H9 (cell line): Measurements from ENCODE around the gene SMIM32. TPM values are rescaled to one million over a fixed set of nuclear protein-coding genes. Genes with fewer than 3 reads are reported as not detected.

Source experiments
- DNase-seq: peaks from one replicate; pipeline ENCODE4 v3.0.0-alpha.2; 2017
- H2AFZ ChIP-seq: one replicate; pipeline ENCODE4 v1.6.1; 2013; ENCODE audit warnings: mild to moderate bottlenecking, low read length, control low read depth, moderate library complexity
- H2AK5ac ChIP-seq: 2 replicates; pipeline ENCODE4 v1.6.1; 2013; ENCODE audit warnings: low read length, control low read depth, mixed read lengths; ENCODE audit not compliant: insufficient read length
- H2BK120ac ChIP-seq: one replicate; pipeline ENCODE4 v1.6.1; 2013; ENCODE audit warnings: low read depth, mild to moderate bottlenecking, low read length, control low read depth, inconsistent platforms; ENCODE audit not compliant: poor library complexity, severe bottlenecking
- H2BK12ac ChIP-seq: 2 replicates; pipeline ENCODE4 v1.6.1; 2013; ENCODE audit warnings: low read length, control low read depth, mixed read lengths, low read depth; ENCODE audit not compliant: insufficient read length
- H2BK15ac ChIP-seq: 2 replicates; pipeline ENCODE4 v1.6.1; 2013; ENCODE audit warnings: low read depth, low read length, control low read depth
- H2BK20ac ChIP-seq: one replicate; pipeline ENCODE4 v1.6.1; 2013; ENCODE audit warnings: low read depth, mild to moderate bottlenecking, low read length, control low read depth, inconsistent platforms; ENCODE audit not compliant: poor library complexity, severe bottlenecking
- H2BK5ac ChIP-seq: 2 replicates; pipeline ENCODE4 v1.6.1; 2013; ENCODE audit warnings: low read length, control low read depth, mixed read lengths; ENCODE audit not compliant: insufficient read length
- H3K14ac ChIP-seq: 2 replicates; pipeline ENCODE4 v1.6.1; 2013; ENCODE audit warnings: low read length, control low read depth; ENCODE audit not compliant: insufficient read depth
- H3K18ac ChIP-seq: 2 replicates; pipeline ENCODE4 v1.6.1; 2013; ENCODE audit warnings: low read depth, mild to moderate bottlenecking, mixed read lengths, low read length, control low read depth; ENCODE audit not compliant: insufficient read length
- H3K23ac ChIP-seq: 2 replicates; pipeline ENCODE4 v1.6.1; 2013; ENCODE audit warnings: low read length, control low read depth, mixed read lengths, low read depth; ENCODE audit not compliant: insufficient read length
- H3K23me2 ChIP-seq: 2 replicates; pipeline ENCODE4 v1.6.1; 2013; ENCODE audit warnings: low read depth, mild to moderate bottlenecking, mixed read lengths, low read length, control low read depth; ENCODE audit not compliant: insufficient read length, poor library complexity, severe bottlenecking
- H3K27ac ChIP-seq: 2 replicates; pipeline ENCODE4 v1.5.1; 2013; ENCODE audit warnings: low read length, control low read depth, mixed read lengths, low read depth; ENCODE audit not compliant: insufficient read length
- H3K27me3 ChIP-seq: 2 replicates; pipeline ENCODE4 v1.6.1; 2013; ENCODE audit warnings: low read length, control low read depth, inconsistent platforms; ENCODE audit not compliant: insufficient read depth
- H3K4ac ChIP-seq: 2 replicates; pipeline ENCODE4 v1.6.1; 2013; ENCODE audit warnings: low read depth, mild to moderate bottlenecking, control low read depth, inconsistent platforms, low read length, moderate library complexity
- H3K4me1 ChIP-seq: 2 replicates; pipeline ENCODE4 v1.6.1; 2013; ENCODE audit warnings: low read length, control low read depth, inconsistent platforms; ENCODE audit not compliant: insufficient read depth
- H3K4me2 ChIP-seq: 2 replicates; pipeline ENCODE4 v1.6.1; 2013; ENCODE audit warnings: low read length, control low read depth, mixed read lengths; ENCODE audit not compliant: insufficient read length, insufficient read depth
- H3K56ac ChIP-seq: 2 replicates; pipeline ENCODE4 v1.6.1; 2013; ENCODE audit warnings: low read depth, mild to moderate bottlenecking, mixed read lengths, low read length, control low read depth; ENCODE audit not compliant: insufficient read length
- H3K79me1 ChIP-seq: 2 replicates; pipeline ENCODE4 v1.6.1; 2013; ENCODE audit warnings: low read depth, mild to moderate bottlenecking, moderate library complexity, low read length, control low read depth, inconsistent platforms; ENCODE audit not compliant: insufficient read depth, poor library complexity, severe bottlenecking
- H3K79me2 ChIP-seq: 2 replicates; pipeline ENCODE4 v1.6.1; 2013; ENCODE audit warnings: low read length, control low read depth, inconsistent platforms; ENCODE audit not compliant: insufficient read depth
- H3K9ac ChIP-seq: 2 replicates; pipeline ENCODE4 v1.6.1; 2013; ENCODE audit warnings: low read length, control low read depth, mixed read lengths; ENCODE audit not compliant: insufficient read length; ENCODE audit errors: extremely low read depth
- H3K9me3 ChIP-seq: one replicate; pipeline ENCODE4 v1.6.1; 2013; ENCODE audit warnings: low read depth, low read length, inconsistent platforms; ENCODE audit not compliant: control insufficient read depth
- H3T11ph ChIP-seq: one replicate; pipeline ENCODE4 v1.6.1; 2013; ENCODE audit warnings: mild to moderate bottlenecking, low read length, control low read depth, inconsistent platforms
- H4K20me1 ChIP-seq: one replicate; pipeline ENCODE4 v1.6.1; 2013; ENCODE audit not compliant: control insufficient read depth, insufficient read length, insufficient read depth
- H4K5ac ChIP-seq: 2 replicates; pipeline ENCODE4 v1.6.1; 2013; ENCODE audit warnings: low read depth, mild to moderate bottlenecking, mixed read lengths, low read length, control low read depth; ENCODE audit not compliant: insufficient read length
- H4K8ac ChIP-seq: replicated peaks from 2 replicates; pipeline ENCODE4 v1.6.1; 2013; ENCODE audit warnings: low read length, control low read depth, mixed read lengths, low read depth; ENCODE audit not compliant: insufficient read length
- H4K91ac ChIP-seq: 2 replicates; pipeline ENCODE4 v1.6.1; 2013; ENCODE audit warnings: low read depth, mild to moderate bottlenecking, moderate library complexity, mixed read lengths, low read length, control low read depth; ENCODE audit not compliant: insufficient read length
- H3K27ac Mint-ChIP-seq, 3 experiments: 2 replicates in 2 of 3; 3 replicates in 1 of 3; pipeline ENCODE4 v1.8.0; 2020 to 2021; ENCODE audit warnings: mixed read lengths in 3 of 3, mild to moderate bottlenecking in 1 of 3, moderate library complexity in 1 of 3
- H3K27me3 Mint-ChIP-seq: 2 replicates; pipeline ENCODE4 v1.8.0; 2021; ENCODE audit warnings: low read depth, mild to moderate bottlenecking, moderate library complexity, mixed read lengths
- H3K36me3 Mint-ChIP-seq, 3 experiments: 2 replicates in 2 of 3; 3 replicates in 1 of 3; pipeline ENCODE4 v1.8.0; 2020 to 2021; ENCODE audit warnings: low read depth in 3 of 3, mixed read lengths in 3 of 3; ENCODE audit not compliant: insufficient read depth in 1 of 3
- H3K4me1 Mint-ChIP-seq, 2 experiments: 2 replicates each; pipeline ENCODE4 v1.8.0; 2020; ENCODE audit warnings: mixed read lengths in 2 of 2
- H3K4me3 Mint-ChIP-seq, 2 experiments: 2 replicates in 1 of 2; 3 replicates in 1 of 2; pipeline ENCODE4 v1.8.0; 2020 to 2021; ENCODE audit warnings: mild to moderate bottlenecking in 2 of 2, mixed read lengths in 2 of 2, moderate library complexity in 1 of 2
- H3K9me3 Mint-ChIP-seq, 2 experiments: 2 replicates in 1 of 2; 3 replicates in 1 of 2; pipeline ENCODE4 v1.8.0; 2020; ENCODE audit warnings: mild to moderate bottlenecking in 2 of 2, mixed read lengths in 2 of 2, moderate library complexity in 1 of 2
- WGBS: extraction: QIAGEN DNeasy Blood & Tissue Kit; methylation state at CpG from one replicate; pipeline ENCODE4 v1.1.7; 2013; ENCODE audit warnings: missing lambda C conversion rate, low lambda C conversion rate, mixed read lengths; ENCODE audit not compliant: insufficient read length; ENCODE audit errors: extremely low coverage; 5-methylcytosine and 5-hydroxymethylcytosine counted together
- total RNA-seq: library from RNA; stranded (reverse); gene quantifications from 2 replicates; pipeline ENCODE4 v1.2.1, GENCODE V29; 2021
- TF ChIP-seq, protein P1 (sequence below): fragments of 200-600 bp; sonication (generic); conservative IDR thresholded peaks from 3 replicates; pipeline ENCODE4 v1.8.0; 2021; ENCODE audit warnings: antibody characterized with exemption, mild to moderate bottlenecking

The SMIM32 gene
- total RNA-seq, 1 experiment from 2014 or later = not detected

DNA sequence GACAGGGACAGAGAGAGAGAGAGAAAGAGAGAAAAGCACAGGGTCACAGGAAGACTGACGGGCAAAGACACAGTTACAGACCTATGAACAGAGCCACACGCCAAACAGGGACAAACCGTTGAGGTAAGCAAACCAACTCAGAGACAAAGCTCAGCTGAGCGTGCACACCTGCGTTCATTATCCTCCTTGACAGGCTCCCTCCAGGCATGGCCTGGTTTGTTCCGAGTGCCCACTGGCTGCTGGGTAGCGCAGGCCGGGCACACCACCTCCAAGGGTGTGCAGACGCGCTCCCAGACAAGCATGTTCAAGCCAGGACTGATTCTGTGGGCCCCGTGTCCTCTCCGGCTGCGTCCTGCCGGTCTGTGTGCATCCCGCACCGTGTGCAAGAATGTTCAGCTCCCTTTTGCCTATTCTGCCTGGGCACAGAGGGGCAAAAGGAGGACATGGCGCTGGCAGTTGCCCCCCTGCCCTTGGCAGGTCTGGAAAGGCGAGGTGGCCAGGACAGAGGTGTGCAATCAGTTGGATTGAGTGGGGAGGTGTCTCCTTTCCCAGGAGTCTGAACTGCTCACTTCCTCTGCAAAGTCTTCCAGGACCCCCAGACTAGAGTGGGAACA is 467 bp upstream of the SMIM32 start:
- no peak overlapping the region for H3K9ac ChIP-seq
- H2AFZ ChIP-seq = no peak overlapping the region
- no peak overlapping the region for H2BK5ac ChIP-seq
- H2BK12ac ChIP-seq = no peak overlapping the region
- Mint-ChIP-seq H3K4me1 (peaks cover 16 to 23% of the 10 kb centered on the region in 2 experiments), H3K4me3 (peak overlapping the region; percentile 52 to 84), H3K27me3 (peaks cover 99% of the 10 kb centered on the region), H3K36me3 (peaks cover 0 to 8% (median 2%) of the 10 kb centered on the region in 3 experiments; a peak in 3 of 7 replicates), H3K27ac (no peak overlapping the region), H3K9me3 (no peaks in the 10 kb centered on the region)
- H2BK20ac ChIP-seq = no peak overlapping the region
- H3K18ac ChIP-seq = no peak overlapping the region
- H3K27me3 ChIP-seq = peaks cover 59% of the 10 kb centered on the region
- TF ChIP-seq, protein P1, sequence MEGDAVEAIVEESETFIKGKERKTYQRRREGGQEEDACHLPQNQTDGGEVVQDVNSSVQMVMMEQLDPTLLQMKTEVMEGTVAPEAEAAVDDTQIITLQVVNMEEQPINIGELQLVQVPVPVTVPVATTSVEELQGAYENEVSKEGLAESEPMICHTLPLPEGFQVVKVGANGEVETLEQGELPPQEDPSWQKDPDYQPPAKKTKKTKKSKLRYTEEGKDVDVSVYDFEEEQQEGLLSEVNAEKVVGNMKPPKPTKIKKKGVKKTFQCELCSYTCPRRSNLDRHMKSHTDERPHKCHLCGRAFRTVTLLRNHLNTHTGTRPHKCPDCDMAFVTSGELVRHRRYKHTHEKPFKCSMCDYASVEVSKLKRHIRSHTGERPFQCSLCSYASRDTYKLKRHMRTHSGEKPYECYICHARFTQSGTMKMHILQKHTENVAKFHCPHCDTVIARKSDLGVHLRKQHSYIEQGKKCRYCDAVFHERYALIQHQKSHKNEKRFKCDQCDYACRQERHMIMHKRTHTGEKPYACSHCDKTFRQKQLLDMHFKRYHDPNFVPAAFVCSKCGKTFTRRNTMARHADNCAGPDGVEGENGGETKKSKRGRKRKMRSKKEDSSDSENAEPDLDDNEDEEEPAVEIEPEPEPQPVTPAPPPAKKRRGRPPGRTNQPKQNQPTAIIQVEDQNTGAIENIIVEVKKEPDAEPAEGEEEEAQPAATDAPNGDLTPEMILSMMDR = no peak
- H3K27ac ChIP-seq = no peak overlapping the region
- H3K14ac ChIP-seq = no peak overlapping the region
- H3K4me1 ChIP-seq = no peaks in the 10 kb centered on the region
- H3T11ph ChIP-seq = no peak overlapping the region
- no peak overlapping the region for H2AK5ac ChIP-seq
- DNase-seq = no peak
- H2BK15ac ChIP-seq = no peak overlapping the region
- H4K20me1 ChIP-seq = no peaks in the 10 kb centered on the region
- peaks cover 16% of the 10 kb centered on the region for H3K23me2 ChIP-seq
- H4K5ac ChIP-seq = no peak overlapping the region
- no peak overlapping the region for H2BK120ac ChIP-seq
- no CpG with 5 or more reads among the region's 18 CpGs for WGBS
- no peak overlapping the region for H4K91ac ChIP-seq
- H3K79me2 ChIP-seq = no peaks in the 10 kb centered on the region
- no peak overlapping the region for H3K56ac ChIP-seq
- H3K9me3 ChIP-seq = no peaks in the 10 kb centered on the region
- no peaks in the 10 kb centered on the region for H3K79me1 ChIP-seq
- no peak overlapping the region for H4K8ac ChIP-seq
- H3K23ac ChIP-seq = no peak overlapping the region
- H3K4me2 ChIP-seq = peak overlapping the region; percentile 69
- H3K4ac ChIP-seq = no peak overlapping the region
